HG02970 (cell line): ENCODE data around the gene CDT1.

ENCODE experiments used
- ATAC-seq: cut with Tn5 transposase; IDR thresholded peaks from one replicate; pipeline ENCODE4 v1.9.1; 2021; ENCODE audit warnings: mild to moderate bottlenecking, moderate library complexity, moderate number of reproducible peaks; ENCODE audit not compliant: unreplicated experiment, low FRiP score

The CDT1 gene

DNA sequence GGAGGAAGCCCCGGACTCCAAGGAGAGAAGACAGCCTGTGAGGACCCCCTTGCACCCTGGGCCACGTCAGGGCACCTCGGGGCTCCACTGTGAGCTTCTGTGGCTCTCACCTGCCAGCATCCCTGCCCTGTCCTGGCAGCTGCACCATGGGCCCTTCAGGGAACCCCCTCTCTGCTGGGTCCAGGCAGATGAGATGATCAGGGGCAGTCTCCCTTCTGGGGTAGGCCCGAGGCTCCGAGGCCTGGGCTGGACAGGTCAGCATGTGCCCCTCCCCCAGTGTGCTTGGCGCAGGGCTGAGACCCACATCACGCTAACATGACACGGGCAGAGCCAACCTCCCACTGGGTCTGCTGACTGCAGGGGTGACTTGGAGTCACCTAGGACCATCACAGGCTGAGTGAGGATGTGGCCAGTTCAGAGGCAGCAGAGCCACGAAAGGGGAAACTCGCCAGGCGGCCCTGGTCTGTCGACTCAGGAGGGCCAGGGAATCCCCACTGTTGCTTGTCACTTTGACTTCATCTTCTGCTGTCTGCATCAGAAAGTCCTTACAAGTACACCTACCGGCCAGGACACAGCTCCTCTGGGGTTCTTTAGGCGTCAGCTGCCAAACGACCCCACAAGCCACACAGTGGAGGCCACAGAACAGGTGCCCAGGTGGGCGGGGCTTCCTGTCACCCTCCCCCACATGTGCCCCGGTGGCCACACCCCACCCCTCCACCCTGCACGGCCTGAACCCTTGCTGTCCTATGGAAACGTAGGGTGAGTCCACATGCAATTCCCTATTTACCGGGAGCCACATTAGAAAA is 50.9 kb downstream of the CDT1 start:
- ATAC-seq: no peak

GRCh38 chr16:88855176-88855575 is 51.6 kb downstream of the CDT1 start:
- ATAC-seq: no peak

DNA sequence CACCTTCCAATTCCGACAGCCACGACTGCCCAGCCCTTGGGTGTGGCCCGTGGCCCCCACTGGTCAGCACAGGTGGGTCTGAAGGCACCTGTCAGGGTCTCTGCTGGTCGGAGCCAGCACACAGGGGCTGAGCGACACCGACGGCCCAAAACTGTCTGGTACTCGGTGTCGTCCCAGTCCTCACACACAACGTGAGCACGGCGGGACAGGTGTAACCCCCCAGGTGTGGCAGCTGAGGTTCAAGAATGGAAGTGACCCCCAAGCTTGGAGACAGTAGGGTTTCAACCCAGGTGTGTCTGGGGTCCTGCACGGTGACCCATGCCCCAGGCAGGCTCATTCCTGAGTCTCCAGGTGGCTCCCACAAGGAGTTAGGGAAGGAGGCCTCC is 52.1 kb downstream of the CDT1 start:
- ATAC-seq: no peak

DNA sequence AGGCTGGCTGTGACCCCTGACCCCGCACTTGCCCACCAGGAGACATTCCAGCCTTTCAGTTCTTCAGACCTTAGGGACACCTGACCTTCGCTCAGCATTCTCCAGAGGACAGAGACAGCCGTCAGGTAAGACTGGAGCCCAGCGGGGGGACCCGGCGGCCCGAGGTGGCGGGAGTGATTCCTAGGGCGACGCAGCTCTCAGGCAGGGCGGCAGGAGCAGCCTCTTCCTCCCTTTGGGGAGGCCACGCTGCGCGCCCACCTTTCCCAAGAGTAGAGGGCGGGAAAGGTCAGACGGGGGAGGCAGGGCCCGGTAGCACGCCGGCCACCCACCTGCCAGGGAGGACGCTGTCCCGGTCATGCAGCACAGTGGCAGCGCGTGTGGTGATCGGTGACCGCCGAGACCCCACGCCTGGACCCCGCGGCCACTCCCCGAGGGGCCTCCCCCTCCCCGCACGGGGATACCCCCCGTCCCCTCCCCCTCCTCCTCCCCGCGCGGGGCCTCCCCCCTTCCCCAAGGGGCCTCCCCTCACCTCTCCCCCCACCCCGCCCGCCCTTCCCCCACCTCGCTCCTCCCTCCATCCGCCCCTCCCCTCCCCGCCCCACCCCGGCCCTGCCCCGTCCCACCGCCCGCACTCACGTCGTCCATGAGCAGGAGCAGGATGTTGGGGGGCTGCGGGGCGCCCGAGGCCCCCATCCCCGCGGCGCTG is 52.7 kb downstream of the CDT1 start:
- peak; percentile 3 for ATAC-seq

DNA sequence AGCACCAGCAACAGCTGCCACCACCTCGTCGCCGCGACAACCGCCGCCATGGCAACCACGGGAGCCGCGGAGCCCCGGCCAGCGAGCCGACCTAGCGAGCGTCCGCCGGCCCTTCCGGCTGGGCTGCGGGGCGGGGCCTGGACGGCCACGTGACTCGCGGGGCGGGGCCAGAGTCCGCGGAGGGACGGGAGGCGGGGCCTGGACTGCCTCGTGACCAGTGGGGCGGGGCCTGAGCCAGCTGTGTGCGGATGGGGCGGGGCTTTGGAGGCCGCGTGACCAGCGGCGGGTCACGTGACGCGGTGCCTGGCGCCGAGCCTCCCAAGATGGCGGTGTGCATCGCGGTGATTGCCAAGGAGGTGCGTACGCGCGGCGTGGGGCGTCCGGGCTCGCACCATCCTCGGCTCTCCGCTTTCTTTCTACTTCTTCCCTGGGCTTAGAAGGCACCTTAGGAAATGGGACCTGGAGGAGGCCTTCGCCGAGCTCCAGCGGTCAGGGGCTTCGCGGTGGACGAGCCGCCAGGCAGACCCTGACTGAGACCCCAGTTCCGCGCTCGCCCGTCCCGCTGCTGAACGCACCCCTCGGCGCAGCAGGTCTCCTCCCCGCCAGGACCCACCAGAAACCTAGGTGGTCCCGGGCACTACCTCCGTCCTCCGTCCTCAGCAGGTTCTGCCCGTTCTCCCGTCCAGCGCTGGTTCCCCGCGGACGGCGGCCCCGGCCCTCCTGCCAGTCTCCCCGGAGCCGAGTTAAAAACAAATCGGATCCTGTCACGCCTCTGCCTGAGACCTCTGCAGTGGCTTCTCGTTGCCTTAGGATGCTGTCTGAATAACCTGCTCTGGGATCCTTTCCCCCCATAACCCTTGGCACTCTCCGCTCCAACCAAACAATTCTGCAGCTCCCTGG is 53.5 kb downstream of the CDT1 start, which contains the start of the genes GALNS and TRAPPC2L:
TSS of gene GALNS (minus strand) at position 120 of the 900 bp plus-strand sequence. CDS start at position 50, 70 bp downstream.
TSS of gene TRAPPC2L (plus strand) at position 300 of the 900 bp plus-strand sequence. CDS start at position 324, 24 bp downstream.
- ATAC-seq: peak; percentile 91

- ATAC-seq: no peak
These were observed 54.2 kb downstream of the CDT1 start for GRCh38 chr16:88857728-88858339.
